ENCODE results near the gene PPFIBP1. TPM values are rescaled to one million over a fixed set of nuclear protein-coding genes. Genes with fewer than 3 reads are reported as not detected.

The PPFIBP1 gene
- total and polyA plus RNA-seq, 2 of the 13 experiments (the other 11 are each of a cell fraction or from before 2014, with no cell fraction given), result 16.2 to 21.8 TPM

GRCh38 chr12:27710592-27711316 lies 186.7 kb downstream of the PPFIBP1 start, which contains the start of gene MRPS35 (continued):
- peak; percentile 89 for TF ChIP-seq ZNF142 (CRISPR knock-in tag; IDR thresholded peaks at IDR 0.05)
- 0 out of 2 replicates have a peak, but pooled peaks have one; percentile 62 for TF ChIP-seq ZFAT (CRISPR knock-in tag; conservative IDR thresholded peaks at IDR 0.05)
- TF ChIP-seq ZNF224 (CRISPR knock-in tag; IDR thresholded peaks at IDR 0.05), result no peak; the same call in 1 of the 2 replicates
- TF ChIP-seq KDM5B (CRISPR knock-in tag; IDR thresholded peaks at IDR 0.05; ENCODE audit: borderline replicate concordance), result peak; percentile 96
- no peak for TF ChIP-seq LRRFIP1 (CRISPR knock-in tag; conservative IDR thresholded peaks at IDR 0.05)
- 0 out of 2 replicates have a peak, but pooled peaks have one; percentile 68 for TF ChIP-seq ZFP41 (CRISPR knock-in tag; IDR thresholded peaks at IDR 0.05; ENCODE audit: borderline replicate concordance)
- TF ChIP-seq ZNF704 (CRISPR knock-in tag; IDR thresholded peaks at IDR 0.05; ENCODE audit: borderline replicate concordance), result peak; percentile 97
- peak; percentile 97; the same call in 1 of the 2 replicates for TF ChIP-seq KIAA2018 (CRISPR knock-in tag; IDR thresholded peaks at IDR 0.05; ENCODE audit: borderline replicate concordance)
- TF ChIP-seq MEIS2 (CRISPR knock-in tag; IDR thresholded peaks at IDR 0.05), result peak; percentile 68; the same call in 1 of the 2 replicates
